Measurements from ENCODE around the gene BASP1. TPM values are rescaled to one million over a fixed set of nuclear protein-coding genes. Genes with fewer than 3 reads are reported as not detected.

Gene BASP1
- total RNA-seq, 1 experiment from 2014 or later: 0.34 TPM

DNA sequence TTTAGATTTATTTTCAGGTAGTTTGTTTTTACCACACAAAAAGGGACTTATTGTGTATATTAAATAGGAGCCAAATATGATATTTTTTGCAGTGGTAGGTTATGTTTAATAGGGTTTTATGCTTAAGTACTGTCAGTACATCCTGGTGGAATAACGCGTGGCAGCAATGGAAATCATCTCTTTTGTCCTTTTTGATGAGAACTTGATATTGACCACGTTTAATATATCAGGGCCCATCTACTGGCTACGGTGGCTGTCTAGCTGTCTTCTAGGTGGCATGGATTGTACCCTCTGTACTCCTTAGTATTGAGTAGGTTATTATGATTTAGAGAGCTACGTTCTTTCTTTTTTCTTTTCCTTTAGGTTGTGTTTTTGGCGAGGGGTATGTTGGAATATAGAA is 2.6 kb downstream of the BASP1 start:
- Histone ChIP-seq H3K9me3 (ENCODE audit: control insufficient read depth in 1 of 2, insufficient read depth in 1 of 2, low read depth in 1 of 2, low read length in 2 of 2) (no peaks in the 10 kb centered on the region), H3K4me2 (ENCODE audit: low read length) (no peak overlapping the region), H4K20me1 (ENCODE audit: insufficient read depth) (no peaks in the 10 kb centered on the region), H3K4me3 (replicated peaks in 1 of 2; ENCODE audit: low read depth in 1 of 2, low read length in 2 of 2) (no peak overlapping the region), H3K27ac (ENCODE audit: low read depth, low read length) (no peak overlapping the region), H3K9ac (ENCODE audit: low read length) (no peak overlapping the region), H3K79me2 (ENCODE audit: insufficient read depth, low read length) (no peaks in the 10 kb centered on the region), H3K36me3 (ENCODE audit: control insufficient read depth in 1 of 2, insufficient read depth in 2 of 2, low read length in 2 of 2) (no peaks in the 10 kb centered on the region), H3K4me1 (ENCODE audit: control insufficient read depth in 1 of 2, insufficient read depth in 2 of 2, low read length in 2 of 2) (no peaks in the 10 kb centered on the region), H3K27me3 (ENCODE audit: insufficient read depth, low read length) (peaks cover 2% of the 10 kb centered on the region; the same call in 1 of the 2 replicates), H2AFZ (ENCODE audit: low read depth, low read length, poor library complexity, severe bottlenecking) (no peak overlapping the region), H3K9me2 (ENCODE audit: insufficient read depth) (no peaks in the 10 kb centered on the region)
- POLR2A ChIA-PET: no interaction called here
- DNase-seq (ENCODE audit: low read depth, low spot score) (no peak), ATAC-seq (no peak)
- intact Hi-C loops (cut with micrococcal nuclease): no loop called here
- BruUV-seq (replicated peaks): no TSS peak
- CTCF ChIA-PET: no interaction called here
- TF ChIP-seq ZNF274 (IDR thresholded peaks at IDR 0.05; ENCODE audit: low read depth, low read length) (no peak), RAD21 (IDR thresholded peaks at IDR 0.05; ENCODE audit: low read depth) (no peak), YY1 (IDR thresholded peaks at IDR 0.05; ENCODE audit: extremely low read depth, insufficient replicate concordance, low read depth, low read length) (no peak), POLR2AphosphoS5 (IDR thresholded peaks at IDR 0.05; ENCODE audit: low read depth, low read length) (no peak), EZH2 (IDR thresholded peaks at IDR 0.05) (no peak), POLR2A (IDR thresholded peaks at IDR 0.05; ENCODE audit: borderline replicate concordance, extremely low read depth, insufficient read depth, insufficient read length) (no peak), EZH2phosphoT487 (IDR thresholded peaks at IDR 0.05; ENCODE audit: borderline replicate concordance) (no peak), SRF (IDR thresholded peaks at IDR 0.05; ENCODE audit: low read depth) (no peak), FOSL1 (IDR thresholded peaks at IDR 0.05; ENCODE audit: low read depth) (no peak), CBX3 (IDR thresholded peaks at IDR 0.05; ENCODE audit: low read depth) (no peak), ZFX (IDR thresholded peaks at IDR 0.05) (no peak), EGR1 (IDR thresholded peaks at IDR 0.05; ENCODE audit: low read depth) (no peak)
- TF ChIP-seq, protein P1, sequence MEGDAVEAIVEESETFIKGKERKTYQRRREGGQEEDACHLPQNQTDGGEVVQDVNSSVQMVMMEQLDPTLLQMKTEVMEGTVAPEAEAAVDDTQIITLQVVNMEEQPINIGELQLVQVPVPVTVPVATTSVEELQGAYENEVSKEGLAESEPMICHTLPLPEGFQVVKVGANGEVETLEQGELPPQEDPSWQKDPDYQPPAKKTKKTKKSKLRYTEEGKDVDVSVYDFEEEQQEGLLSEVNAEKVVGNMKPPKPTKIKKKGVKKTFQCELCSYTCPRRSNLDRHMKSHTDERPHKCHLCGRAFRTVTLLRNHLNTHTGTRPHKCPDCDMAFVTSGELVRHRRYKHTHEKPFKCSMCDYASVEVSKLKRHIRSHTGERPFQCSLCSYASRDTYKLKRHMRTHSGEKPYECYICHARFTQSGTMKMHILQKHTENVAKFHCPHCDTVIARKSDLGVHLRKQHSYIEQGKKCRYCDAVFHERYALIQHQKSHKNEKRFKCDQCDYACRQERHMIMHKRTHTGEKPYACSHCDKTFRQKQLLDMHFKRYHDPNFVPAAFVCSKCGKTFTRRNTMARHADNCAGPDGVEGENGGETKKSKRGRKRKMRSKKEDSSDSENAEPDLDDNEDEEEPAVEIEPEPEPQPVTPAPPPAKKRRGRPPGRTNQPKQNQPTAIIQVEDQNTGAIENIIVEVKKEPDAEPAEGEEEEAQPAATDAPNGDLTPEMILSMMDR (IDR thresholded peaks at IDR 0.05 in 2 of 3, conservative IDR thresholded peaks at IDR 0.05 in 1 of 3; ENCODE audit: borderline replicate concordance in 1 of 3, insufficient read depth in 1 of 3, low read depth in 2 of 3, low read length in 2 of 3): no peak
- RAD21 ChIA-PET (ENCODE audit: low non-redundant PET in 1 of 2, low total read pairs in 2 of 2, uncharacterized antibody in 2 of 2, unreplicated experiment in 2 of 2): no interaction called here
